Loucy (cell line): ENCODE measurements around the gene ZNF438.

Source experiments
- H2AFZ ChIP-seq: fragments of 200-600 bp; sonication (generic); 2 replicates; pipeline ENCODE4 v1.6.0; 2016; ENCODE audit warnings: antibody characterized with exemption, mild to moderate bottlenecking, low read length, moderate library complexity
- H3F3A ChIP-seq: fragments of 200-600 bp; 2 replicates; pipeline ENCODE4 v1.6.0; 2016; ENCODE audit warnings: antibody characterized with exemption, low read depth, mild to moderate bottlenecking
- H3K27me3 ChIP-seq: fragments of 200-600 bp; sonication (generic); 2 replicates; pipeline ENCODE4 v1.6.1; 2014; ENCODE audit warnings: low read length, mild to moderate bottlenecking; ENCODE audit not compliant: insufficient read depth, poor library complexity, severe bottlenecking
- H3K36me3 ChIP-seq: fragments of 200-600 bp; sonication (generic); 2 replicates; pipeline ENCODE4 v1.6.1; 2016; ENCODE audit warnings: low read length; ENCODE audit not compliant: insufficient read depth
- H3K4me1 ChIP-seq: fragments of 200-600 bp; sonication (generic); 2 replicates; pipeline ENCODE4 v1.5.1; 2014; ENCODE audit warnings: low read length, mild to moderate bottlenecking; ENCODE audit not compliant: insufficient read depth, poor library complexity, severe bottlenecking
- H3K4me2 ChIP-seq: fragments of 200-600 bp; sonication (generic); 2 replicates; pipeline ENCODE4 v1.6.0; 2014; ENCODE audit warnings: antibody characterized with exemption, low read length, low read depth, mild to moderate bottlenecking; ENCODE audit not compliant: poor library complexity, severe bottlenecking
- H3K4me3 ChIP-seq: fragments of 200-600 bp; sonication (generic); 2 replicates; pipeline ENCODE4 v1.5.1; 2014; ENCODE audit warnings: low read length, mild to moderate bottlenecking, mixed read lengths; ENCODE audit not compliant: poor library complexity, severe bottlenecking
- H3K79me2 ChIP-seq: fragments of 200-600 bp; sonication (generic); 2 replicates; pipeline ENCODE4 v1.6.1; 2014; ENCODE audit warnings: low read length; ENCODE audit not compliant: insufficient read depth
- H3K9ac ChIP-seq: fragments of 200-600 bp; sonication (generic); 2 replicates; pipeline ENCODE4 v1.6.0; 2014; ENCODE audit warnings: mild to moderate bottlenecking, low read depth, low read length, moderate library complexity; ENCODE audit not compliant: poor library complexity, severe bottlenecking
- H3K9me2 ChIP-seq: fragments of 200-600 bp; sonication (generic); replicated peaks from 2 replicates; pipeline ENCODE4 v1.6.1; 2016; ENCODE audit warnings: low read depth, low read length, mixed read lengths
- H3K9me3 ChIP-seq: fragments of 200-600 bp; sonication (generic); 2 replicates; pipeline ENCODE4 v1.6.1; 2014; ENCODE audit warnings: mild to moderate bottlenecking, antibody characterized with exemption, low read length, low read depth; ENCODE audit not compliant: insufficient read depth
- H4K20me1 ChIP-seq: fragments of 200-600 bp; sonication (generic); 2 replicates; pipeline ENCODE4 v1.6.0; 2014; ENCODE audit warnings: antibody characterized with exemption, low read length, mild to moderate bottlenecking; ENCODE audit not compliant: insufficient read depth, poor library complexity, severe bottlenecking
- EZH2phosphoT487 ChIP-seq: fragments of 200-600 bp; IDR thresholded peaks from 2 replicates; pipeline ENCODE4 v1.6.1; 2018; ENCODE audit warnings: antibody characterized with exemption, mild to moderate bottlenecking, moderate library complexity, borderline replicate concordance
- TF ChIP-seq, protein P1 (sequence below): fragments of 200-600 bp; sonication (generic); conservative IDR thresholded peaks from 2 replicates; pipeline ENCODE4 v1.5.1; 2014; ENCODE audit warnings: mild to moderate bottlenecking, antibody characterized with exemption, low read length

ZNF438 gene

DNA sequence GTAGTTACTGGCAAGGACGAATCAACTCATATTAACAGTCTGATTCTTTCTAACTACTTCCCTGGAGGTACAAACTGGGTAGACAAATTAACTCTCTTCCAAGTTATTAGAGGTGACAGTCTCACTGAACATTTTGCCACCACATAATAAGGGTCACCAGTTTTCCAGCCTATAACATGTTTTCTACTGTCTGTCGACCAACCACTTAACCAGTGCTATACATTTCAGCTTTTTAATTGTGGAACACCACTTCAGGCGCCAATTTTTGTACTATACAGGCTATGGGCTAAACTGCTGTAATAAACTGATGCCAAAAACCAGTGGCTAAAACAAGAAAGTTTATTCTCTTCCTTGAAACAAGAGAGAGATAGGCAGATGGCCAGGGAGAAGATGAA is 13.3 kb downstream of the ZNF438 start:
- Histone ChIP-seq H3K79me2 (no peaks in the 10 kb centered on the region), H3K4me1 (no peaks in the 10 kb centered on the region), H3K9ac (no peak overlapping the region), H4K20me1 (no peaks in the 10 kb centered on the region), H3F3A (no peaks in the 10 kb centered on the region), H3K9me2 (no peaks in the 10 kb centered on the region), H3K36me3 (no peaks in the 10 kb centered on the region), H2AFZ (no peak overlapping the region), H3K27me3 (no peaks in the 10 kb centered on the region), H3K4me2 (no peak overlapping the region), H3K4me3 (no peak overlapping the region), H3K9me3 (no peaks in the 10 kb centered on the region)
- TF ChIP-seq EZH2phosphoT487: no peak
- TF ChIP-seq, protein P1, sequence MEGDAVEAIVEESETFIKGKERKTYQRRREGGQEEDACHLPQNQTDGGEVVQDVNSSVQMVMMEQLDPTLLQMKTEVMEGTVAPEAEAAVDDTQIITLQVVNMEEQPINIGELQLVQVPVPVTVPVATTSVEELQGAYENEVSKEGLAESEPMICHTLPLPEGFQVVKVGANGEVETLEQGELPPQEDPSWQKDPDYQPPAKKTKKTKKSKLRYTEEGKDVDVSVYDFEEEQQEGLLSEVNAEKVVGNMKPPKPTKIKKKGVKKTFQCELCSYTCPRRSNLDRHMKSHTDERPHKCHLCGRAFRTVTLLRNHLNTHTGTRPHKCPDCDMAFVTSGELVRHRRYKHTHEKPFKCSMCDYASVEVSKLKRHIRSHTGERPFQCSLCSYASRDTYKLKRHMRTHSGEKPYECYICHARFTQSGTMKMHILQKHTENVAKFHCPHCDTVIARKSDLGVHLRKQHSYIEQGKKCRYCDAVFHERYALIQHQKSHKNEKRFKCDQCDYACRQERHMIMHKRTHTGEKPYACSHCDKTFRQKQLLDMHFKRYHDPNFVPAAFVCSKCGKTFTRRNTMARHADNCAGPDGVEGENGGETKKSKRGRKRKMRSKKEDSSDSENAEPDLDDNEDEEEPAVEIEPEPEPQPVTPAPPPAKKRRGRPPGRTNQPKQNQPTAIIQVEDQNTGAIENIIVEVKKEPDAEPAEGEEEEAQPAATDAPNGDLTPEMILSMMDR: no peak

GRCh38 chr10:31017534-31018355 is 13.9 kb downstream of the ZNF438 start:
- Histone ChIP-seq H3F3A (no peaks in the 10 kb centered on the region), H3K9me3 (no peaks in the 10 kb centered on the region), H2AFZ (no peak overlapping the region), H3K79me2 (no peaks in the 10 kb centered on the region), H3K9ac (no peak overlapping the region), H3K4me2 (no peak overlapping the region), H4K20me1 (no peaks in the 10 kb centered on the region), H3K27me3 (no peaks in the 10 kb centered on the region), H3K4me3 (no peak overlapping the region), H3K9me2 (no peaks in the 10 kb centered on the region), H3K36me3 (no peaks in the 10 kb centered on the region), H3K4me1 (no peaks in the 10 kb centered on the region)
- TF ChIP-seq, protein P1: no peak
- no peak for TF ChIP-seq EZH2phosphoT487

DNA sequence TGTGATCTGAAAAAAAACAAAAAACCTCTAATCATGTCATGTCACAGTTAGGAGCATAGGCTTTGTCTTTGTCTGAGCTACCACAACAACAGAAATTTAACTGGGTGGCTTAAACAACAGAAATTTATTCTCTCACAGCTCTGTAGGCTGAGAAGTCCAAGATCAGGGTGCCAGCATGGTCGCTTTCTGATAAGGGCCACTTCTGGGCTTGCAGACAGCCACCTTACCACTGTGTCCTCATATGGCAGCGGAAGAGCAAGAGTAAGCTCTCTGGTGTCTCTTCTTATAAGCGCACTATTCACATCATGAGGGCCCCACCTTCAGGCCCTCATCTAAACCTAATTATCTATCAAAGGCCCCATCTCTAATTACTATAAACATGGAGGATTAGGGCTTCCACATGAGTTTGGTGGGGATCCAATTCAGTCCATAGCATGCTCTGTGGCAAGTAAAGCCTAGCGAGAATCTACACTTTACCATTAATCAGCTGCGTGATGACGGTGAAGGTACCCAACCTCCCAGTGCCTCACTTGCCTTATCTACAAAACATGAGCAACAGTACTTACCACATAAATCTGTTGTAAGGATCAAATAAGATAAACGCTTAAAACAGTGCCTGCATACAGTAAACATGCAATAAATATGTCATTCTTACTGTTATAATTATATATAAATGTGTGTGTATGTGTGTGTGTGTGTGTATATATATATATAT is 17.3 kb downstream of the ZNF438 start:
- Histone ChIP-seq H3F3A (no peaks in the 10 kb centered on the region), H2AFZ (no peak overlapping the region), H3K4me2 (no peak overlapping the region), H3K9me3 (no peaks in the 10 kb centered on the region), H3K27me3 (no peaks in the 10 kb centered on the region), H3K4me3 (no peak overlapping the region), H3K36me3 (no peaks in the 10 kb centered on the region), H3K9me2 (no peaks in the 10 kb centered on the region), H4K20me1 (no peaks in the 10 kb centered on the region), H3K79me2 (no peaks in the 10 kb centered on the region), H3K9ac (no peak overlapping the region), H3K4me1 (no peaks in the 10 kb centered on the region)
- TF ChIP-seq, protein P1: no peak
